ENCODE measurements around the gene NDUFA8. TPM values are rescaled to one million over a fixed set of nuclear protein-coding genes. Genes with fewer than 3 reads are reported as not detected.

NDUFA8 gene
- polyA plus RNA-seq, 1 donor (not counting 4 experiments of a cell fraction or from before 2014, with no cell fraction given), result 105 TPM

GRCh38 chr9:122112238-122112637 lies 47.3 kb downstream of the NDUFA8 start:
- H3K36me3 ChIP-seq (ENCODE audit: control insufficient read depth in 2 of 2, extremely low read depth in 1 of 2, insufficient read depth in 2 of 2, low read length in 2 of 2), result no peaks in the 10 kb centered on the region
- no peak overlapping the region for H3K9ac ChIP-seq (ENCODE audit: control insufficient read depth, extremely low read depth, insufficient read depth, low read length)
- no peaks in the 10 kb centered on the region for H3K4me1 ChIP-seq (ENCODE audit: control insufficient read depth, extremely low read depth, insufficient read depth, low read length)
- H2AFZ ChIP-seq (ENCODE audit: control insufficient read depth, low read length), result no peak overlapping the region
- H3K4me2 ChIP-seq (ENCODE audit: control insufficient read depth, extremely low read depth, insufficient read depth, low read depth, low read length), result no peak overlapping the region
- FAIRE-seq, result no peak
- no peaks in the 10 kb centered on the region for H3K9me3 ChIP-seq (ENCODE audit: control insufficient read depth, low read depth, low read length)
- no peak overlapping the region for H3K27ac ChIP-seq (ENCODE audit: control insufficient read depth, insufficient read depth, low read length)
- H3K9me1 ChIP-seq (ENCODE audit: control insufficient read depth, extremely low read depth, insufficient read depth, low read length), result no peaks in the 10 kb centered on the region
- H3K27me3 ChIP-seq (ENCODE audit: control insufficient read depth, extremely low read depth, insufficient read depth, low read length), result peaks cover 4% of the 10 kb centered on the region
- no peak overlapping the region for H3K4me3 ChIP-seq (ENCODE audit: control insufficient read depth in 2 of 3, extremely low read depth in 1 of 3, insufficient read depth in 2 of 3, low read depth in 1 of 3, low read length in 3 of 3)
- no peak for DNase-seq (ENCODE audit: low read depth, low spot score)
- dilution Hi-C loops (cut with MboI; ENCODE audit: extremely low pct_ligation_motif_present, low sequenced_read_pairs), result no loop called here
- TF ChIP-seq EZH2 (IDR thresholded peaks at IDR 0.05; ENCODE audit: low read length) (no peak), CTCF (optimal IDR thresholded peaks at IDR 0.05 in 1 of 3, IDR thresholded peaks at IDR 0.05 in 1 of 3, conservative IDR thresholded peaks at IDR 0.05 in 1 of 3; ENCODE audit: extremely low read depth in 1 of 3, insufficient read depth in 2 of 3, low read length in 3 of 3) (no peak)
- no peaks in the 10 kb centered on the region for H3K79me2 ChIP-seq (ENCODE audit: control insufficient read depth, insufficient read depth, low read length)
- H4K20me1 ChIP-seq (ENCODE audit: control insufficient read depth, extremely low read depth, insufficient read depth, low read length), result no peaks in the 10 kb centered on the region

GRCh38 chr9:122111413-122112085 lies 48.0 kb downstream of the NDUFA8 start:
- Histone ChIP-seq H3K36me3 (ENCODE audit: control insufficient read depth in 2 of 2, extremely low read depth in 1 of 2, insufficient read depth in 2 of 2, low read length in 2 of 2) (no peaks in the 10 kb centered on the region), H3K9me3 (ENCODE audit: control insufficient read depth, low read depth, low read length) (no peaks in the 10 kb centered on the region), H2AFZ (ENCODE audit: control insufficient read depth, low read length) (no peak overlapping the region), H3K27ac (ENCODE audit: control insufficient read depth, insufficient read depth, low read length) (no peak overlapping the region), H3K79me2 (ENCODE audit: control insufficient read depth, insufficient read depth, low read length) (no peaks in the 10 kb centered on the region), H3K4me2 (ENCODE audit: control insufficient read depth, extremely low read depth, insufficient read depth, low read depth, low read length) (no peak overlapping the region), H3K9ac (ENCODE audit: control insufficient read depth, extremely low read depth, insufficient read depth, low read length) (no peak overlapping the region), H3K27me3 (ENCODE audit: control insufficient read depth, extremely low read depth, insufficient read depth, low read length) (peaks cover 4% of the 10 kb centered on the region), H3K4me3 (ENCODE audit: control insufficient read depth in 2 of 3, extremely low read depth in 1 of 3, insufficient read depth in 2 of 3, low read depth in 1 of 3, low read length in 3 of 3) (no peak overlapping the region), H4K20me1 (ENCODE audit: control insufficient read depth, extremely low read depth, insufficient read depth, low read length) (no peaks in the 10 kb centered on the region), H3K4me1 (ENCODE audit: control insufficient read depth, extremely low read depth, insufficient read depth, low read length) (no peaks in the 10 kb centered on the region), H3K9me1 (ENCODE audit: control insufficient read depth, extremely low read depth, insufficient read depth, low read length) (no peaks in the 10 kb centered on the region)
- no peak for TF ChIP-seq CTCF (optimal IDR thresholded peaks at IDR 0.05 in 1 of 3, IDR thresholded peaks at IDR 0.05 in 1 of 3, conservative IDR thresholded peaks at IDR 0.05 in 1 of 3; ENCODE audit: extremely low read depth in 1 of 3, insufficient read depth in 2 of 3, low read length in 3 of 3)
- TF ChIP-seq EZH2 (IDR thresholded peaks at IDR 0.05; ENCODE audit: low read length), result no peak
- dilution Hi-C loops (cut with MboI; ENCODE audit: extremely low pct_ligation_motif_present, low sequenced_read_pairs), result no loop called here
- DNase-seq (ENCODE audit: low read depth, low spot score), result no peak
- no peak for FAIRE-seq
